Panc1 (cell line): Measurements from ENCODE around the gene ATG10.

Experiments used
- POLR2AphosphoS5 ChIP-seq: IDR thresholded peaks from 2 replicates; pipeline ENCODE4 v1.6.1; 2012; ENCODE audit warnings: mild to moderate bottlenecking, low read depth, low read length, moderate library complexity
- TCF7L2 ChIP-seq: IDR thresholded peaks from 2 replicates; pipeline ENCODE4 v1.6.1; 2011; ENCODE audit warnings: mild to moderate bottlenecking, low read depth, low read length, inconsistent platforms
- TF ChIP-seq, protein P1 (sequence below): fragments of 450-650 bp; IDR thresholded peaks from 2 replicates; pipeline ENCODE4 v1.5.1; 2017; ENCODE audit warnings: mild to moderate bottlenecking

DNA sequence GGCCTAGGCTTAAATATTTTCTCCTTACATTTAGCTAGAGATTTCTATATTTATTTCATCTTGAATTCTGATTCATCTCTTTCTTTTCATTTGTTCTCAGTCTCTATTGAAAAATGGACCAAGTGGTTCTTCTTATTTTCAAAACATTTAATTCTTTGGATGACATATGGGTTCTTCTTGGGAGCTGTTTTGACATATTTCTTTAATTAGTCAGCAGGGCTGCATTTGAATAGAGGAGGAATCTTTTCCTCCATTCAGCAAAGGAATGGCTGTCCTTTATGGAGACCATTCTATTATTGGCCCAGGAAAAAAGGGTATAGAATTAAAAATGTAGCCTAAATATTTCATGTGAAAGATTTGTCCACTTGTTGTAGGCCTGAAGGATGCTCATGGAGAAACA lies 196.5 kb downstream of the ATG10 start:
- TF ChIP-seq POLR2AphosphoS5: no peak
- TF ChIP-seq, protein P1, sequence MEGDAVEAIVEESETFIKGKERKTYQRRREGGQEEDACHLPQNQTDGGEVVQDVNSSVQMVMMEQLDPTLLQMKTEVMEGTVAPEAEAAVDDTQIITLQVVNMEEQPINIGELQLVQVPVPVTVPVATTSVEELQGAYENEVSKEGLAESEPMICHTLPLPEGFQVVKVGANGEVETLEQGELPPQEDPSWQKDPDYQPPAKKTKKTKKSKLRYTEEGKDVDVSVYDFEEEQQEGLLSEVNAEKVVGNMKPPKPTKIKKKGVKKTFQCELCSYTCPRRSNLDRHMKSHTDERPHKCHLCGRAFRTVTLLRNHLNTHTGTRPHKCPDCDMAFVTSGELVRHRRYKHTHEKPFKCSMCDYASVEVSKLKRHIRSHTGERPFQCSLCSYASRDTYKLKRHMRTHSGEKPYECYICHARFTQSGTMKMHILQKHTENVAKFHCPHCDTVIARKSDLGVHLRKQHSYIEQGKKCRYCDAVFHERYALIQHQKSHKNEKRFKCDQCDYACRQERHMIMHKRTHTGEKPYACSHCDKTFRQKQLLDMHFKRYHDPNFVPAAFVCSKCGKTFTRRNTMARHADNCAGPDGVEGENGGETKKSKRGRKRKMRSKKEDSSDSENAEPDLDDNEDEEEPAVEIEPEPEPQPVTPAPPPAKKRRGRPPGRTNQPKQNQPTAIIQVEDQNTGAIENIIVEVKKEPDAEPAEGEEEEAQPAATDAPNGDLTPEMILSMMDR: no peak
- TF ChIP-seq TCF7L2: no peak
